SK-N-MC (cell line): ENCODE results near the gene RASSF4.

Experiments used
- DNase-seq: peaks from one replicate; pipeline ENCODE4 v3.0.0-alpha.2; 2011; ENCODE audit warnings: low read depth, low spot score
- H3K27ac ChIP-seq: fragments of 200-600 bp; sonication (generic); 2 replicates; pipeline ENCODE4 v1.5.1; 2016; ENCODE audit warnings: mixed run types
- H3K36me3 ChIP-seq: fragments of 200-600 bp; sonication (generic); 2 replicates; pipeline ENCODE4 v1.6.1; 2017; ENCODE audit warnings: antibody characterized with exemption, low read length, mixed read lengths; ENCODE audit not compliant: insufficient read depth
- H3K4me3 ChIP-seq: fragments of 200-600 bp; sonication (generic); 2 replicates; pipeline ENCODE4 v1.5.1; 2016
- H3K9ac ChIP-seq: fragments of 200-600 bp; sonication (generic); 2 replicates; pipeline ENCODE4 v1.8.0; 2017; ENCODE audit warnings: mixed run types, mixed read lengths; ENCODE audit not compliant: insufficient read length
- H3K9me3 ChIP-seq: fragments of 200-600 bp; sonication (generic); 2 replicates; pipeline ENCODE4 v1.6.1; 2017; ENCODE audit warnings: low read depth, mild to moderate bottlenecking, antibody characterized with exemption, low read length, moderate library complexity, mixed read lengths
- EZH2 ChIP-seq: fragments of 200-600 bp; sonication (generic); IDR thresholded peaks from one replicate; pipeline ENCODE4 v1.6.1; 2017; ENCODE audit warnings: antibody characterized with exemption
- FOXP2 ChIP-seq: optimal IDR thresholded peaks from 2 replicates; pipeline ENCODE3; 2011; ENCODE audit warnings: mild to moderate bottlenecking, moderate library complexity; ENCODE audit not compliant: insufficient read depth; ENCODE audit errors: extremely low read length, control extremely low read depth
- POLR2AphosphoS5 ChIP-seq: IDR thresholded peaks from 2 replicates; pipeline ENCODE4 v1.6.1; 2012; ENCODE audit warnings: mild to moderate bottlenecking, low read depth, low read length, borderline replicate concordance

RASSF4 gene

DNA sequence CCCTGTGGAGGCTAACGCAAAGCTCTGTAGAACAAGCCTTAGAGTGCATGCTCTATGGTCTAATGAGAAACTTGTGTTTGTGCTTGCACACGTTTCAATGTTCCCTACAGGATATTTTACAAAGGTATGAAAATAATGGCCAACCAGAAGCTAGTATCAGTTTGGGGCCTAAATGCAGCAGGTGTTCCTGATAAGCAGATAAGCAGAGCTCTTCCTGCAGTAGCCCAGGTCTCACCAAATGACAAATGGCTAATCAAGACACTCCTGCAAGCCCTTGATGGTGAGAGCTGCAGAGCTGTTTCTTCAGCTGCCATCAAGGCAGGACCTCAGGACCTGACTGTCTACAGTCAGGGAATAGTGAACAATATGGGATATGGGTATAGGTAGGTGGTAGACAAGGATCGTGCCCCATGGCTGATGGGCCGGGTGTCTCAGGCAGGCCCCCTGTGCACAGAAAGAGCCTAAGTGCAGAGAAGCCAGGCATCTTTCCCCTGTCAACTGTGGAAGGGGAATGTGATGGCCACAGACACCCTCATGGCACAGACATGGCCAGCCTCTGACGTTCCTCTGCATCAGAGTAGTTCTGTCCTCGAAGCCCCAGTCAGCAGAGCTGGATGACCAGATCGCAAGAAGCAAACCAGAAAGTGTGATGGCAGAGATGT, 23.2 kb upstream of the RASSF4 start:
- no peak for DNase-seq
- no peaks in the 10 kb centered on the region for H3K9me3 ChIP-seq
- no peaks in the 10 kb centered on the region for H3K36me3 ChIP-seq
- TF ChIP-seq FOXP2 (no peak), POLR2AphosphoS5 (no peak), EZH2 (no peak)
- no peak overlapping the region for H3K9ac ChIP-seq
- H3K27ac ChIP-seq, result no peak overlapping the region
- H3K4me3 ChIP-seq, result no peak overlapping the region

GRCh38 chr10:44937196-44938005, 22.2 kb upstream of the RASSF4 start:
- Histone ChIP-seq H3K27ac (no peak overlapping the region), H3K36me3 (no peaks in the 10 kb centered on the region), H3K9me3 (no peaks in the 10 kb centered on the region), H3K9ac (no peak overlapping the region), H3K4me3 (no peak overlapping the region)
- TF ChIP-seq EZH2, result no peak
- no peak for TF ChIP-seq FOXP2
- no peak for TF ChIP-seq POLR2AphosphoS5
- DNase-seq, result no peak

GRCh38 chr10:44938956-44939355, 20.6 kb upstream of the RASSF4 start:
- TF ChIP-seq FOXP2 (no peak), EZH2 (no peak)
- Histone ChIP-seq H3K9ac (no peak overlapping the region), H3K36me3 (no peaks in the 10 kb centered on the region), H3K27ac (no peak overlapping the region), H3K9me3 (no peaks in the 10 kb centered on the region), H3K4me3 (no peak overlapping the region)
- no peak for DNase-seq

- H3K9ac ChIP-seq, result no peak overlapping the region
- no peak overlapping the region for H3K27ac ChIP-seq
- no peaks in the 10 kb centered on the region for H3K9me3 ChIP-seq
- no peak for DNase-seq
- H3K4me3 ChIP-seq, result no peak overlapping the region
- no peaks in the 10 kb centered on the region for H3K36me3 ChIP-seq
- TF ChIP-seq POLR2AphosphoS5, result no peak
- TF ChIP-seq FOXP2, result no peak
- TF ChIP-seq EZH2, result no peak
These were observed 19.8 kb upstream of the RASSF4 start for GRCh38 chr10:44939691-44940401.

DNA sequence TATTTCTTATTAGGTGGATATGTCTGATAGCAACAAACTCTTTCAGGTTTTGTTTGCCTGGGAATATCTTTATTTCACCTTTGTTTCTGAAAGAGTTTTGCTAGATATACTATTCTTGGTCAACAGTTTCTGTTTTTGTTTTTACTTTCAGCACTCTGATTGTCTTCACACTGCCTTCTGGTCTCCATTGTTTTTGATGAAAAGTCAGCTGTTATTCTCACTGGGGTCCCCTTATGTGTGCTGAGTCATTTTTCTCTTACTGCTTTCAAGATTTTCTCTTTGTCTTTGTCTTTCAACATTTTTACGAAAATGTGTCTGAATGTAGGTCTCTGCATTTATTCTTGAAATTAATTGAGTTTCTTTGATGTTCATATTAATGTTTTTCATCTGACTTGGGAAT, 15.2 kb upstream of the RASSF4 start:
- TF ChIP-seq POLR2AphosphoS5 (no peak), FOXP2 (no peak), EZH2 (no peak)
- no peak overlapping the region for H3K27ac ChIP-seq
- no peaks in the 10 kb centered on the region for H3K9me3 ChIP-seq
- H3K9ac ChIP-seq, result no peak overlapping the region
- no peak overlapping the region for H3K4me3 ChIP-seq
- H3K36me3 ChIP-seq, result no peaks in the 10 kb centered on the region
- no peak for DNase-seq

DNA sequence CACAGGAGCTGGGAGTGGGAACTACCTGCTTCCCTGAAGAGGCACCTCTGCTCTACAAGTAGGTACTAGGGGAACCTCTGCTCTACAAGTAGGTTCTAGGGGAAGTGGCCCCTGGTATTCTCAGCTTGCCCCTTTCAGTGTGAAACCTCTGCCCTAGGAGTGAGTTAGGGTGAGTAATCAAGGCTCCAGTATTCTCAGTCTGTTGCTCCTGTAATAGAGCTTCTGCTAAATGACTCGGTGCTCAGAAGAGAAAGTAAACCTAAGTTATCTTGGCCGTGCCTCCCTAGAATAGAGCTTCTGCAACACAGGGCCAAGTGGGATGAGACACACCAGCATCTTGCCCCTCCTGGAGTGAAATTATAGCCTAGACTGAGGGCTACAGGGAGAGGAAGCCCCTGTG, 13.4 kb upstream of the RASSF4 start:
- H3K27ac ChIP-seq, result no peak overlapping the region
- H3K9ac ChIP-seq, result no peak overlapping the region
- DNase-seq, result no peak
- TF ChIP-seq EZH2 (no peak), FOXP2 (no peak), POLR2AphosphoS5 (no peak)
- no peak overlapping the region for H3K4me3 ChIP-seq
- H3K36me3 ChIP-seq, result no peaks in the 10 kb centered on the region
- H3K9me3 ChIP-seq, result no peaks in the 10 kb centered on the region

DNA sequence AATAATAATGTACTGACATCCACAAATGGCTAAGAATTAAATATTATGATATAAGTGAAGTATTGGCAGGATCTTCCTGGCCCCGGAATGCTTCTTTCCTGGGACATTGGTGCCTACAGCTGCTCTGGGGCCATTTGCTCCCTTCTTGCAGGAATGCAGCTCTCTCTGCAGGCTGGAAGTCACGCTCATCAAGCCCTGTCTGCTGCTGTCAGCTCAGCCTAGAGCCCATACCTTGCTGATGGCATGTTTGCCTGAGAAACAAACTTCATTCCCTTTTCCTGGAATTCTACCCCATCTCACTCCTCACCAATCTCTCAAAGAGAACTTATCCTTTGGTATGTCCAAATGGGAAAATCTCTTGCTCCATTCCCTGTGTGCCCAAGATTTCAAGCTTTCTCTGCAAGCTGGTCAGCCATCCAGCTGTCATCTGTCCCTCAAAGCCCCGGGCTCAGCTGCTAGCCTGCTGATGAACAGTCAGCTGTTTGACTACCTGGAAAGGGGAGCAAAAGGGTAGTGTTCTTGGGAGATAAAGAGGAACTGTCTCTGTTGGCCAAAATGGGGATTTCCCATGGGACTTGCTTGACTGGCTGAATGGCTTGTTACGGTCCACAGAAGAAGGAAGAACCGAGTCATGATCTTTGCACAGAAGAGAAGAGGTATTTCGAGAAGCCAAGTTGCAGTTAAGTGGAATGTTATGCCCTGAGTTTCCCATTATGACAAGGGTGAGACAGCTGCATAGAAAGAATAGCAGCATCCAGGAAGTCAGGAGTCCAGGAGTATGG, 12.0 kb upstream of the RASSF4 start:
- no peak for DNase-seq
- H3K9ac ChIP-seq, result no peak overlapping the region
- no peaks in the 10 kb centered on the region for H3K36me3 ChIP-seq
- TF ChIP-seq EZH2 (no peak), FOXP2 (no peak), POLR2AphosphoS5 (no peak)
- H3K27ac ChIP-seq, result no peak overlapping the region
- H3K4me3 ChIP-seq, result no peak overlapping the region
- H3K9me3 ChIP-seq, result no peaks in the 10 kb centered on the region

DNA sequence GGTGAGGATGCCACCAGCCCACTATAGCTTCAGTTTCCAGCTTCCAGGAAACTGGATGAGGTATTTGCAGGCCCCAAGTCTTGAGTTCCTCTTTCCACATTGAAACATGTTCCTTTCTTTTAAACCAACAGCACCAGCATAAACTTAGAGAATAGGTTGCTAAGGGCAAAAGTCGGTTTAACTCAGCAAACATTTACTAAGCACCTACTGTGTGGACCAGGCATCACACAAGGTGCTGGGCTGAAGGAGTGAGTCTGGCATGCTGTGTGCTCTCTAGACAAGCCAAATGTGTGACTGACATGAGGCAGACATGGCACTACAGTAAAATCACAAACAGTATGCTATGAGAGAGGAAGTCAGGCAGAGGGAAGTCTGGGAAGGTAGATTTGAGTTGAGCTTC, 11.0 kb upstream of the RASSF4 start:
- no peak overlapping the region for H3K27ac ChIP-seq
- no peak overlapping the region for H3K4me3 ChIP-seq
- H3K9me3 ChIP-seq, result no peaks in the 10 kb centered on the region
- no peaks in the 10 kb centered on the region for H3K36me3 ChIP-seq
- TF ChIP-seq POLR2AphosphoS5 (no peak), EZH2 (no peak), FOXP2 (no peak)
- H3K9ac ChIP-seq, result no peak overlapping the region
- no peak for DNase-seq
